Mesenteric fat pad (tissue), 1 donor: ENCODE results near the gene RRM1. TPM values are rescaled to one million over a fixed set of nuclear protein-coding genes. Genes with fewer than 3 reads are reported as not detected.
"Not testable (repeated sequence)": the region's sequence is repeated elsewhere in the genome, so short reads cannot be mapped to it uniquely, and the experiment has no call there.

ENCODE experiments used
- DNase-seq: peaks from one replicate; pipeline ENCODE4 v3.0.0-alpha.2; 2020; ENCODE audit warnings: low spot score
- total RNA-seq: library from RNA; stranded (reverse); fragmentation: NEBNext Ultra II Directional; extraction: Animal tissue kit (Norgen Biotek cat#: 25700); gene quantifications from one replicate; pipeline ENCODE4 v1.2.1, GENCODE V29; 2021
- donor health status: DM: yes; HTN: yes; CAD: no.

The RRM1 gene
- total RNA-seq, 1 donor from 2014 or later, result 24.5 TPM

GRCh38 chr11:4076774-4077173 is 17.8 kb upstream of the RRM1 start:
- DNase-seq, result no peak

GRCh38 chr11:4083198-4083597 is 11.4 kb upstream of the RRM1 start:
- no peak for DNase-seq

GRCh38 chr11:4084406-4085125 is 10.0 kb upstream of the RRM1 start:
- DNase-seq, result no peak

GRCh38 chr11:4085575-4085974 is 9.0 kb upstream of the RRM1 start:
- no peak for DNase-seq

- DNase-seq, result no peak
Measured at GRCh38 chr11:4086575-4087353, 7.8 kb upstream of the RRM1 start.

- DNase-seq, result no peak
Measured at GRCh38 chr11:4087551-4087950, 7.0 kb upstream of the RRM1 start.

GRCh38 chr11:4090258-4090657 is 4.3 kb upstream of the RRM1 start:
- no peak for DNase-seq

- DNase-seq, result no peak
Measured at GRCh38 chr11:4092026-4092425, 2.6 kb upstream of the RRM1 start.

- no peak for DNase-seq
Measured at GRCh38 chr11:4093519-4094347, 866 bp upstream of the RRM1 start.

- DNase-seq, result no peak
Measured at GRCh38 chr11:4095509-4096230, 1.1 kb downstream of the RRM1 start.

GRCh38 chr11:4098026-4098621 is 3.5 kb downstream of the RRM1 start:
- DNase-seq, result no peak

GRCh38 chr11:4102711-4103110 is 8.1 kb downstream of the RRM1 start:
- no peak for DNase-seq

GRCh38 chr11:4103269-4103668 is 8.7 kb downstream of the RRM1 start:
- DNase-seq, result no peak

- DNase-seq, result no peak
Measured at GRCh38 chr11:4105916-4106315, 11.3 kb downstream of the RRM1 start.

- DNase-seq, result no peak
Measured at GRCh38 chr11:4111834-4112233, 17.2 kb downstream of the RRM1 start.

- DNase-seq, result no peak
Measured at GRCh38 chr11:4115128-4115527, 20.5 kb downstream of the RRM1 start.

- no peak for DNase-seq
Measured at GRCh38 chr11:4118107-4118506, 23.5 kb downstream of the RRM1 start.

- DNase-seq, result no peak
Measured at GRCh38 chr11:4123218-4123617, 28.6 kb downstream of the RRM1 start.

GRCh38 chr11:4125141-4125540 is 30.5 kb downstream of the RRM1 start:
- DNase-seq, result no peak

GRCh38 chr11:4127357-4127756 is 32.8 kb downstream of the RRM1 start:
- DNase-seq, result no peak

GRCh38 chr11:4130219-4130618 is 35.6 kb downstream of the RRM1 start:
- DNase-seq, result not testable (repeated sequence)
